ENCODE results near the gene FMNL2. TPM values are rescaled to one million over a fixed set of nuclear protein-coding genes. Genes with fewer than 3 reads are reported as not detected.

FMNL2 gene
- total RNA-seq, 1 experiment from 2014 or later, result 28.1 TPM

GRCh38 chr2:152485954-152486736 lies 151.2 kb downstream of the FMNL2 start:
- no peaks in the 10 kb centered on the region for H3K36me3 ChIP-seq (ENCODE audit: control insufficient read depth in 1 of 2, insufficient read depth in 2 of 2, low read length in 2 of 2)
- no peaks in the 10 kb centered on the region for H3K9me3 ChIP-seq (ENCODE audit: control insufficient read depth in 1 of 2, insufficient read depth in 1 of 2, low read depth in 1 of 2, low read length in 2 of 2)
- intact Hi-C loops (cut with micrococcal nuclease), result no loop called here
- H3K9ac ChIP-seq (ENCODE audit: low read length), result no peak overlapping the region
- no peak overlapping the region for H3K4me3 ChIP-seq (replicated peaks in 1 of 2; ENCODE audit: low read depth in 1 of 2, low read length in 2 of 2)
- H2AFZ ChIP-seq (ENCODE audit: low read depth, low read length, poor library complexity, severe bottlenecking), result no peak overlapping the region
- BruUV-seq (replicated peaks), result no TSS peak
- DNase-seq (ENCODE audit: low read depth, low spot score) (no peak), ATAC-seq (no peak)
- peaks cover 20% of the 10 kb centered on the region; the same call in 1 of the 2 replicates for H3K79me2 ChIP-seq (ENCODE audit: insufficient read depth, low read length)
- H3K27ac ChIP-seq (ENCODE audit: low read depth, low read length), result no peak overlapping the region
- H3K4me2 ChIP-seq (ENCODE audit: low read length), result no peak overlapping the region
- POLR2A ChIA-PET, result no interaction called here
- CTCF ChIA-PET, result no interaction called here
- H3K9me2 ChIP-seq (ENCODE audit: insufficient read depth), result no peaks in the 10 kb centered on the region
- TF ChIP-seq POLR2A (IDR thresholded peaks at IDR 0.05; ENCODE audit: borderline replicate concordance, extremely low read depth, insufficient read depth, insufficient read length), result no peak
- no peak for TF ChIP-seq SRF (IDR thresholded peaks at IDR 0.05; ENCODE audit: low read depth)
- no peak for TF ChIP-seq ZNF274 (IDR thresholded peaks at IDR 0.05; ENCODE audit: low read depth, low read length)
- no peak for TF ChIP-seq ELF1 (IDR thresholded peaks at IDR 0.05; ENCODE audit: borderline replicate concordance, low read depth)
- no peak for TF ChIP-seq TCF7L2 (IDR thresholded peaks at IDR 0.05; ENCODE audit: borderline replicate concordance, extremely low read depth, insufficient read depth, insufficient read length)
- TF ChIP-seq REST (IDR thresholded peaks at IDR 0.05; ENCODE audit: low read depth), result no peak
- no peak for TF ChIP-seq CEBPB (IDR thresholded peaks at IDR 0.05; ENCODE audit: low read depth)
- no peak for TF ChIP-seq ZFX (IDR thresholded peaks at IDR 0.05)
- no peak for TF ChIP-seq EGR1 (IDR thresholded peaks at IDR 0.05; ENCODE audit: low read depth)
- no peak for TF ChIP-seq POLR2AphosphoS5 (IDR thresholded peaks at IDR 0.05; ENCODE audit: low read depth, low read length)
- no peaks in the 10 kb centered on the region for H4K20me1 ChIP-seq (ENCODE audit: insufficient read depth)
- RAD21 ChIA-PET (ENCODE audit: low non-redundant PET in 1 of 2, low total read pairs in 2 of 2, uncharacterized antibody in 2 of 2, unreplicated experiment in 2 of 2), result no interaction called here
- H3K27me3 ChIP-seq (ENCODE audit: insufficient read depth, low read length), result no peaks in the 10 kb centered on the region
- H3K4me1 ChIP-seq (ENCODE audit: control insufficient read depth in 1 of 2, insufficient read depth in 2 of 2, low read length in 2 of 2), result no peaks in the 10 kb centered on the region

Data from HCT116 (cell line).